H9 (cell line): Measurements from ENCODE around the gene SLC37A2. TPM values are rescaled to one million over a fixed set of nuclear protein-coding genes. Genes with fewer than 3 reads are reported as not detected.

Experiments
- DNase-seq: peaks from one replicate; pipeline ENCODE4 v3.0.0-alpha.2; 2017
- H2AFZ ChIP-seq: one replicate; pipeline ENCODE4 v1.6.1; 2013; ENCODE audit warnings: mild to moderate bottlenecking, low read length, control low read depth, moderate library complexity
- H2AK5ac ChIP-seq: 2 replicates; pipeline ENCODE4 v1.6.1; 2013; ENCODE audit warnings: low read length, control low read depth, mixed read lengths; ENCODE audit not compliant: insufficient read length
- H2BK120ac ChIP-seq: one replicate; pipeline ENCODE4 v1.6.1; 2013; ENCODE audit warnings: low read depth, mild to moderate bottlenecking, low read length, control low read depth, inconsistent platforms; ENCODE audit not compliant: poor library complexity, severe bottlenecking
- H2BK12ac ChIP-seq: 2 replicates; pipeline ENCODE4 v1.6.1; 2013; ENCODE audit warnings: low read length, control low read depth, mixed read lengths, low read depth; ENCODE audit not compliant: insufficient read length
- H2BK15ac ChIP-seq: 2 replicates; pipeline ENCODE4 v1.6.1; 2013; ENCODE audit warnings: low read depth, low read length, control low read depth
- H2BK20ac ChIP-seq: one replicate; pipeline ENCODE4 v1.6.1; 2013; ENCODE audit warnings: low read depth, mild to moderate bottlenecking, low read length, control low read depth, inconsistent platforms; ENCODE audit not compliant: poor library complexity, severe bottlenecking
- H2BK5ac ChIP-seq: 2 replicates; pipeline ENCODE4 v1.6.1; 2013; ENCODE audit warnings: low read length, control low read depth, mixed read lengths; ENCODE audit not compliant: insufficient read length
- H3K14ac ChIP-seq: 2 replicates; pipeline ENCODE4 v1.6.1; 2013; ENCODE audit warnings: low read length, control low read depth; ENCODE audit not compliant: insufficient read depth
- H3K18ac ChIP-seq: 2 replicates; pipeline ENCODE4 v1.6.1; 2013; ENCODE audit warnings: low read depth, mild to moderate bottlenecking, mixed read lengths, low read length, control low read depth; ENCODE audit not compliant: insufficient read length
- H3K23ac ChIP-seq: 2 replicates; pipeline ENCODE4 v1.6.1; 2013; ENCODE audit warnings: low read length, control low read depth, mixed read lengths, low read depth; ENCODE audit not compliant: insufficient read length
- H3K23me2 ChIP-seq: 2 replicates; pipeline ENCODE4 v1.6.1; 2013; ENCODE audit warnings: low read depth, mild to moderate bottlenecking, mixed read lengths, low read length, control low read depth; ENCODE audit not compliant: insufficient read length, poor library complexity, severe bottlenecking
- H3K27ac ChIP-seq: 2 replicates; pipeline ENCODE4 v1.5.1; 2013; ENCODE audit warnings: low read length, control low read depth, mixed read lengths, low read depth; ENCODE audit not compliant: insufficient read length
- H3K27me3 ChIP-seq: 2 replicates; pipeline ENCODE4 v1.6.1; 2013; ENCODE audit warnings: low read length, control low read depth, inconsistent platforms; ENCODE audit not compliant: insufficient read depth
- H3K4ac ChIP-seq: 2 replicates; pipeline ENCODE4 v1.6.1; 2013; ENCODE audit warnings: low read depth, mild to moderate bottlenecking, control low read depth, inconsistent platforms, low read length, moderate library complexity
- H3K4me1 ChIP-seq: 2 replicates; pipeline ENCODE4 v1.6.1; 2013; ENCODE audit warnings: low read length, control low read depth, inconsistent platforms; ENCODE audit not compliant: insufficient read depth
- H3K4me2 ChIP-seq: 2 replicates; pipeline ENCODE4 v1.6.1; 2013; ENCODE audit warnings: low read length, control low read depth, mixed read lengths; ENCODE audit not compliant: insufficient read length, insufficient read depth
- H3K56ac ChIP-seq: 2 replicates; pipeline ENCODE4 v1.6.1; 2013; ENCODE audit warnings: low read depth, mild to moderate bottlenecking, mixed read lengths, low read length, control low read depth; ENCODE audit not compliant: insufficient read length
- H3K79me1 ChIP-seq: 2 replicates; pipeline ENCODE4 v1.6.1; 2013; ENCODE audit warnings: low read depth, mild to moderate bottlenecking, moderate library complexity, low read length, control low read depth, inconsistent platforms; ENCODE audit not compliant: insufficient read depth, poor library complexity, severe bottlenecking
- H3K79me2 ChIP-seq: 2 replicates; pipeline ENCODE4 v1.6.1; 2013; ENCODE audit warnings: low read length, control low read depth, inconsistent platforms; ENCODE audit not compliant: insufficient read depth
- H3K9ac ChIP-seq: 2 replicates; pipeline ENCODE4 v1.6.1; 2013; ENCODE audit warnings: low read length, control low read depth, mixed read lengths; ENCODE audit not compliant: insufficient read length; ENCODE audit errors: extremely low read depth
- H3K9me3 ChIP-seq: one replicate; pipeline ENCODE4 v1.6.1; 2013; ENCODE audit warnings: low read depth, low read length, inconsistent platforms; ENCODE audit not compliant: control insufficient read depth
- H3T11ph ChIP-seq: one replicate; pipeline ENCODE4 v1.6.1; 2013; ENCODE audit warnings: mild to moderate bottlenecking, low read length, control low read depth, inconsistent platforms
- H4K20me1 ChIP-seq: one replicate; pipeline ENCODE4 v1.6.1; 2013; ENCODE audit not compliant: control insufficient read depth, insufficient read length, insufficient read depth
- H4K5ac ChIP-seq: 2 replicates; pipeline ENCODE4 v1.6.1; 2013; ENCODE audit warnings: low read depth, mild to moderate bottlenecking, mixed read lengths, low read length, control low read depth; ENCODE audit not compliant: insufficient read length
- H4K8ac ChIP-seq: replicated peaks from 2 replicates; pipeline ENCODE4 v1.6.1; 2013; ENCODE audit warnings: low read length, control low read depth, mixed read lengths, low read depth; ENCODE audit not compliant: insufficient read length
- H4K91ac ChIP-seq: 2 replicates; pipeline ENCODE4 v1.6.1; 2013; ENCODE audit warnings: low read depth, mild to moderate bottlenecking, moderate library complexity, mixed read lengths, low read length, control low read depth; ENCODE audit not compliant: insufficient read length
- H3K27ac Mint-ChIP-seq, 3 experiments: 2 replicates in 2 of 3; 3 replicates in 1 of 3; pipeline ENCODE4 v1.8.0; 2020 to 2021; ENCODE audit warnings: mixed read lengths in 3 of 3, mild to moderate bottlenecking in 1 of 3, moderate library complexity in 1 of 3
- H3K27me3 Mint-ChIP-seq: 2 replicates; pipeline ENCODE4 v1.8.0; 2021; ENCODE audit warnings: low read depth, mild to moderate bottlenecking, moderate library complexity, mixed read lengths
- H3K36me3 Mint-ChIP-seq, 3 experiments: 2 replicates in 2 of 3; 3 replicates in 1 of 3; pipeline ENCODE4 v1.8.0; 2020 to 2021; ENCODE audit warnings: low read depth in 3 of 3, mixed read lengths in 3 of 3; ENCODE audit not compliant: insufficient read depth in 1 of 3
- H3K4me1 Mint-ChIP-seq, 2 experiments: 2 replicates each; pipeline ENCODE4 v1.8.0; 2020; ENCODE audit warnings: mixed read lengths in 2 of 2
- H3K4me3 Mint-ChIP-seq, 2 experiments: 2 replicates in 1 of 2; 3 replicates in 1 of 2; pipeline ENCODE4 v1.8.0; 2020 to 2021; ENCODE audit warnings: mild to moderate bottlenecking in 2 of 2, mixed read lengths in 2 of 2, moderate library complexity in 1 of 2
- H3K9me3 Mint-ChIP-seq, 2 experiments: 2 replicates in 1 of 2; 3 replicates in 1 of 2; pipeline ENCODE4 v1.8.0; 2020; ENCODE audit warnings: mild to moderate bottlenecking in 2 of 2, mixed read lengths in 2 of 2, moderate library complexity in 1 of 2
- CTCF ChIP-seq: fragments of 200-600 bp; sonication (generic); conservative IDR thresholded peaks from 3 replicates; pipeline ENCODE4 v1.8.0; 2021; ENCODE audit warnings: antibody characterized with exemption, mild to moderate bottlenecking
- WGBS: extraction: QIAGEN DNeasy Blood & Tissue Kit; methylation state at CpG from one replicate; pipeline ENCODE4 v1.1.7; 2013; ENCODE audit warnings: missing lambda C conversion rate, low lambda C conversion rate, mixed read lengths; ENCODE audit not compliant: insufficient read length; ENCODE audit errors: extremely low coverage; 5-methylcytosine and 5-hydroxymethylcytosine counted together
- total RNA-seq: library from RNA; stranded (reverse); gene quantifications from 2 replicates; pipeline ENCODE4 v1.2.1, GENCODE V29; 2021

Gene SLC37A2
- total RNA-seq, 1 experiment from 2014 or later: 1.2 TPM

- Histone ChIP-seq H3K27ac (no peak overlapping the region), H4K8ac (no peak overlapping the region), H3K9ac (no peak overlapping the region), H4K20me1 (no peaks in the 10 kb centered on the region), H3K79me1 (no peaks in the 10 kb centered on the region), H2BK5ac (no peak overlapping the region), H3K18ac (no peak overlapping the region), H3K4me2 (no peak overlapping the region), H3K23me2 (no peaks in the 10 kb centered on the region), H2BK120ac (no peak overlapping the region), H3K27me3 (no peaks in the 10 kb centered on the region), H3K23ac (no peak overlapping the region), H3K56ac (no peak overlapping the region), H2BK12ac (no peak overlapping the region), H4K5ac (no peak overlapping the region), H2BK20ac (no peak overlapping the region), H3K4ac (no peak overlapping the region), H3K9me3 (no peaks in the 10 kb centered on the region), H3K4me1 (no peaks in the 10 kb centered on the region; the same call in 1 of the 2 replicates), H3K79me2 (no peaks in the 10 kb centered on the region), H2BK15ac (no peak overlapping the region), H2AK5ac (no peak overlapping the region), H3T11ph (no peak overlapping the region), H4K91ac (no peak overlapping the region), H3K14ac (no peak overlapping the region), H2AFZ (no peak overlapping the region)
- WGBS: no CpG with 5 or more reads among the region's 19 CpGs
- Mint-ChIP-seq H3K9me3 (peaks cover 17 to 18% of the 10 kb centered on the region in 2 experiments), H3K27ac (no peak overlapping the region), H3K4me1 (peaks cover 14 to 16% of the 10 kb centered on the region in 2 experiments; a peak in 3 of 4 replicates), H3K36me3 (peaks cover 22 to 73% (median 31%) of the 10 kb centered on the region in 3 experiments), H3K27me3 (no peaks in the 10 kb centered on the region), H3K4me3 (no peak overlapping the region)
- DNase-seq: no peak
- no peak for TF ChIP-seq CTCF
Observed at GRCh38 chr11:125102025-125102424, 38.9 kb downstream of the SLC37A2 start.
